HG03575 (cell line): ENCODE data around the gene MSH5.

Experiments
- ATAC-seq: cut with Tn5 transposase; IDR thresholded peaks from one replicate; pipeline ENCODE4 v1.9.1; 2021; ENCODE audit not compliant: unreplicated experiment, insufficient number of reproducible peaks, low FRiP score; ENCODE audit errors: extremely low read depth

Gene MSH5

GRCh38 chr6:31710523-31711219 is 29.1 kb upstream of the MSH5 start:
- no peak for ATAC-seq

- no peak for ATAC-seq
Observed at GRCh38 chr6:31711233-31711632, 28.6 kb upstream of the MSH5 start.

GRCh38 chr6:31712296-31712695 is 27.5 kb upstream of the MSH5 start:
- no peak for ATAC-seq

GRCh38 chr6:31713465-31713864 is 26.3 kb upstream of the MSH5 start:
- no peak for ATAC-seq

GRCh38 chr6:31713991-31714684 is 25.7 kb upstream of the MSH5 start:
- no peak for ATAC-seq

- ATAC-seq, result no peak
Observed at GRCh38 chr6:31715022-31715958, 24.5 kb upstream of the MSH5 start, which contains the start of gene LY6G6D. Gene LY6G6D (plus strand): TSS chr6:31715348. CDS start chr6:31715356, 8 bp downstream.

GRCh38 chr6:31717499-31718222 is 22.1 kb upstream of the MSH5 start:
- no peak for ATAC-seq

GRCh38 chr6:31718265-31718664 is 21.5 kb upstream of the MSH5 start:
- ATAC-seq, result no peak

- no peak for ATAC-seq
Observed at GRCh38 chr6:31719001-31719400, 20.8 kb upstream of the MSH5 start.

- no peak for ATAC-seq
Observed at GRCh38 chr6:31720196-31720770, 19.5 kb upstream of the MSH5 start.

- ATAC-seq, result no peak
Observed at GRCh38 chr6:31721351-31722020, 18.3 kb upstream of the MSH5 start, which contains the start of gene LY6G6C. Gene LY6G6C (minus strand): TSS chr6:31721746. CDS start chr6:31721679, 67 bp downstream.

- no peak for ATAC-seq
Observed at GRCh38 chr6:31722173-31722572, 17.6 kb upstream of the MSH5 start.

- no peak for ATAC-seq
Observed at GRCh38 chr6:31723245-31723979, 16.4 kb upstream of the MSH5 start, which contains the start of gene MPIG6B. Gene MPIG6B (plus strand): TSS chr6:31723373. CDS start chr6:31723384, 11 bp downstream.

- no peak for ATAC-seq
Observed at GRCh38 chr6:31723980-31724691, 15.7 kb upstream of the MSH5 start.

- ATAC-seq, result no peak
Observed at GRCh38 chr6:31725502-31726350, 14.1 kb upstream of the MSH5 start.
